ENCODE measurements around the gene DNAJC11. TPM values are rescaled to one million over a fixed set of nuclear protein-coding genes. Genes with fewer than 3 reads are reported as not detected.

Gene DNAJC11
- total RNA-seq, 2 donors from 2014 or later, result 23.4 to 61.3 TPM

GRCh38 chr1:6622396-6623152, 79.0 kb downstream of the DNAJC11 start:
- peaks cover 17 to 20% of the 10 kb centered on the region in 2 donors for H3K36me3 Mint-ChIP-seq
- ATAC-seq, result no peak
- no peak overlapping the region for H3K27ac Mint-ChIP-seq
- DNase-seq (ENCODE audit: low spot score in 2 of 2), result no peak
- no peaks in the 10 kb centered on the region for H3K9me3 Mint-ChIP-seq

- no peak for DNase-seq (ENCODE audit: low spot score in 2 of 2)
- Mint-ChIP-seq H3K27ac (no peak overlapping the region), H3K36me3 (peaks cover 17 to 21% of the 10 kb centered on the region in 2 donors), H3K9me3 (no peaks in the 10 kb centered on the region)
- ATAC-seq, result no peak
Observed at GRCh38 chr1:6621429-6622391, 79.9 kb downstream of the DNAJC11 start.

- ATAC-seq (no peak), DNase-seq (ENCODE audit: low spot score in 2 of 2) (no peak)
- H3K27ac Mint-ChIP-seq, result peak overlapping the region in 1 of 2 donors; percentile 81
- no peaks in the 10 kb centered on the region for H3K9me3 Mint-ChIP-seq
- peaks cover 6 to 18% of the 10 kb centered on the region in 2 donors for H3K36me3 Mint-ChIP-seq
Observed at GRCh38 chr1:6619045-6619444, 82.6 kb downstream of the DNAJC11 start.

GRCh38 chr1:6614929-6615785, 86.5 kb downstream of the DNAJC11 start:
- DNase-seq (ENCODE audit: low spot score in 2 of 2) (no peak), ATAC-seq (no peak)
- peaks cover 6 to 16% of the 10 kb centered on the region in 2 donors for H3K36me3 Mint-ChIP-seq
- H3K9me3 Mint-ChIP-seq, result no peaks in the 10 kb centered on the region
- H3K27ac Mint-ChIP-seq, result peak overlapping the region; percentile 16 to 63

GRCh38 chr1:6614019-6614928, 87.3 kb downstream of the DNAJC11 start:
- ATAC-seq, result peak in 1 of 2 donors; percentile 11
- Mint-ChIP-seq H3K27ac (no peak overlapping the region), H3K9me3 (no peaks in the 10 kb centered on the region), H3K36me3 (peaks cover 6 to 9% of the 10 kb centered on the region in 2 donors)
- DNase-seq (ENCODE audit: low spot score in 2 of 2), result peak in 1 of 2 donors; percentile 63

- Mint-ChIP-seq H3K9me3 (no peaks in the 10 kb centered on the region), H3K27ac (peak within 1 kb of the TSS; percentile 78 to 90), H3K36me3 (peaks cover 6 to 9% of the 10 kb centered on the region in 2 donors)
- ATAC-seq (peak; percentile 96 to 97), DNase-seq (ENCODE audit: low spot score in 2 of 2) (peak; percentile 99 to 100)
Observed at GRCh38 chr1:6613361-6614018, 88.1 kb downstream of the DNAJC11 start, which contains the start of gene PHF13. TSS of gene PHF13 (plus strand) at chr1:6613731. CDS start at chr1:6614067, 336 bp downstream.

GRCh38 chr1:6612641-6613360, 88.8 kb downstream of the DNAJC11 start:
- Mint-ChIP-seq H3K27ac (peak overlapping the region; percentile 78 to 90), H3K36me3 (peaks cover 6 to 9% of the 10 kb centered on the region in 2 donors), H3K9me3 (no peaks in the 10 kb centered on the region)
- ATAC-seq (peak; percentile 55 to 56), DNase-seq (ENCODE audit: low spot score in 2 of 2) (peak in 1 of 2 donors; percentile 72)

- Mint-ChIP-seq H3K9me3 (no peaks in the 10 kb centered on the region), H3K27ac (peak overlapping the region; percentile 92 to 95), H3K36me3 (peaks cover 15 to 20% of the 10 kb centered on the region in 2 donors)
- DNase-seq (ENCODE audit: low spot score in 2 of 2), result peak; percentile 46 to 57
- ATAC-seq, result no peak
Observed at GRCh38 chr1:6603915-6604558, 97.6 kb downstream of the DNAJC11 start.

- H3K36me3 Mint-ChIP-seq, result peaks cover 17 to 24% of the 10 kb centered on the region in 2 donors
- DNase-seq (ENCODE audit: low spot score in 2 of 2), result peak; percentile 66 to 73
- H3K27ac Mint-ChIP-seq, result peak overlapping the region; percentile 92 to 95
- H3K9me3 Mint-ChIP-seq, result no peaks in the 10 kb centered on the region
- ATAC-seq, result peak; percentile 19 to 29
Observed at GRCh38 chr1:6603238-6603914, 98.2 kb downstream of the DNAJC11 start.

GRCh38 chr1:6602669-6603237, 98.9 kb downstream of the DNAJC11 start, which contains the start of gene KLHL21:
TSS of gene KLHL21 (minus strand) at chr1:6602869. CDS start at chr1:6602817, 52 bp downstream.
- DNase-seq (ENCODE audit: low spot score in 2 of 2), result peak; percentile 86 to 92

GRCh38 chr1:6601923-6602668, 99.5 kb downstream of the DNAJC11 start:
- H3K36me3 Mint-ChIP-seq, result peaks cover 17 to 24% of the 10 kb centered on the region in 2 donors
- DNase-seq (ENCODE audit: low spot score in 2 of 2), result no peak

More at GRCh38 chr1:6602669-6603237, 98.9 kb downstream of the DNAJC11 start, which contains the start of gene KLHL21:
- H3K36me3 Mint-ChIP-seq, result peaks cover 17 to 24% of the 10 kb centered on the region in 2 donors
- no peaks in the 10 kb centered on the region for H3K9me3 Mint-ChIP-seq
- peak within 1 kb of the TSS; percentile 95 to 97 for H3K27ac Mint-ChIP-seq
- ATAC-seq, result peak; percentile 59 to 69

More at GRCh38 chr1:6601923-6602668, 99.5 kb downstream of the DNAJC11 start:
- peak overlapping the region in 1 of 2 donors; percentile 89 for H3K27ac Mint-ChIP-seq
- no peaks in the 10 kb centered on the region for H3K9me3 Mint-ChIP-seq
- ATAC-seq, result peak; percentile 20 to 51
